HEK293 (cell line): ENCODE data around the gene HINT2.

ENCODE experiments used
- CTCF ChIA-PET: fragments of 350-600 bp; formaldehyde crosslinking; extraction: SDS; loops from one replicate; lab custom pipeline; 2021; ENCODE audit warnings: antibody characterized with exemption; lab: Yijun Ruan, JAX
- POLR2A ChIA-PET: fragments of 300-600 bp; formaldehyde crosslinking; extraction: SDS; loops from one replicate; lab custom pipeline; 2020; ENCODE audit warnings: antibody characterized with exemption, inconsistent platforms; lab: Yijun Ruan, JAX
- H3K27ac ChIP-seq: fragments of 200-500 bp; sonication (Bioruptor generic); 2 replicates; pipeline ENCODE4 v1.5.1; 2014; ENCODE audit warnings: low read depth, low read length, control low read depth, inconsistent platforms; ENCODE audit errors: extremely low read depth
- H3K36me3 ChIP-seq, 2 experiments: fragments of 200-500 bp in 1 of 2; sonication (Bioruptor generic) in 1 of 2; 1 replicate in 1 of 2; 2 replicates in 1 of 2; pipeline ENCODE4 v1.5.1; 2014 to 2017; ENCODE audit warnings: inconsistent platforms in 2 of 2, low read length in 2 of 2; ENCODE audit not compliant: control insufficient read depth in 2 of 2, insufficient read depth in 1 of 2
- H3K4me1 ChIP-seq: fragments of 200-500 bp; sonication (Bioruptor generic); 2 replicates; pipeline ENCODE4 v1.5.1; 2014; ENCODE audit warnings: mild to moderate bottlenecking, low read length, inconsistent platforms; ENCODE audit not compliant: control insufficient read depth, insufficient read depth
- H3K4me3 ChIP-seq: 2 replicates; pipeline ENCODE4 v1.5.1; 2011; ENCODE audit warnings: low read depth, mild to moderate bottlenecking, control low read depth, low read length, moderate library complexity
- H3K9me3 ChIP-seq: fragments of 200-500 bp; sonication (Bioruptor generic); 2 replicates; pipeline ENCODE4 v1.5.1; 2014; ENCODE audit warnings: low read depth, low read length, inconsistent platforms; ENCODE audit not compliant: control insufficient read depth, insufficient read depth
- IKZF3 ChIP-seq: fragments of 450-650 bp; IDR thresholded peaks from 2 replicates; pipeline ENCODE4 v1.5.0; 2018; ENCODE audit warnings: missing biosample characterization, mild to moderate bottlenecking, missing genetic modification characterization, moderate library complexity
- INSM2 ChIP-seq: fragments of 450-650 bp; formaldehyde crosslinking; IDR thresholded peaks from 2 replicates; pipeline ENCODE4 v1.5.1; 2016; ENCODE audit warnings: missing biosample characterization, missing genetic modification characterization
- KLF7 ChIP-seq: fragments of 450-650 bp; formaldehyde crosslinking; IDR thresholded peaks from 2 replicates; pipeline ENCODE4 v1.5.1; 2016; ENCODE audit warnings: missing biosample characterization, missing genetic modification characterization, borderline replicate concordance
- PRDM10 ChIP-seq: fragments of 450-650 bp; formaldehyde crosslinking; IDR thresholded peaks from 2 replicates; pipeline ENCODE4 v1.5.1; 2016; ENCODE audit warnings: missing biosample characterization, missing genetic modification characterization
- REST ChIP-seq: fragments of 450-650 bp; formaldehyde crosslinking; IDR thresholded peaks from 2 replicates; pipeline ENCODE4 v1.5.1; 2016; ENCODE audit warnings: missing biosample characterization, missing genetic modification characterization
- SCRT1 ChIP-seq: fragments of 450-650 bp; formaldehyde crosslinking; IDR thresholded peaks from 2 replicates; pipeline ENCODE4 v1.5.1; 2016; ENCODE audit warnings: missing biosample characterization, missing genetic modification characterization, borderline replicate concordance
- SCRT2 ChIP-seq: fragments of 450-650 bp; formaldehyde crosslinking; IDR thresholded peaks from 2 replicates; pipeline ENCODE4 v1.5.1; 2016; ENCODE audit warnings: missing biosample characterization, missing genetic modification characterization
- SP7 ChIP-seq: fragments of 450-650 bp; formaldehyde crosslinking; IDR thresholded peaks from 2 replicates; pipeline ENCODE4 v1.5.1; 2016; ENCODE audit warnings: missing biosample characterization, missing genetic modification characterization
- ZBTB17 ChIP-seq: fragments of 450-650 bp; formaldehyde crosslinking; IDR thresholded peaks from 2 replicates; pipeline ENCODE4 v1.5.1; 2016; ENCODE audit warnings: missing biosample characterization, missing genetic modification characterization
- ZBTB48 ChIP-seq: fragments of 450-650 bp; formaldehyde crosslinking; IDR thresholded peaks from 2 replicates; pipeline ENCODE4 v1.5.1; 2016; ENCODE audit warnings: missing biosample characterization, missing genetic modification characterization
- ZBTB8A ChIP-seq: fragments of 450-650 bp; formaldehyde crosslinking; IDR thresholded peaks from 2 replicates; pipeline ENCODE4 v1.5.1; 2016; ENCODE audit warnings: missing biosample characterization, missing genetic modification characterization
- ZNF157 ChIP-seq: fragments of 450-650 bp; formaldehyde crosslinking; IDR thresholded peaks from 2 replicates; pipeline ENCODE4 v1.5.1; 2016; ENCODE audit warnings: missing biosample characterization, missing genetic modification characterization
- ZNF23 ChIP-seq: fragments of 450-650 bp; formaldehyde crosslinking; IDR thresholded peaks from 2 replicates; pipeline ENCODE4 v1.5.1; 2016; ENCODE audit warnings: missing biosample characterization, missing genetic modification characterization, borderline replicate concordance
- ZNF302 ChIP-seq: fragments of 450-650 bp; formaldehyde crosslinking; IDR thresholded peaks from 2 replicates; pipeline ENCODE4 v1.5.1; 2016; ENCODE audit warnings: missing biosample characterization, missing genetic modification characterization, low read depth
- ZNF335 ChIP-seq: fragments of 450-650 bp; formaldehyde crosslinking; conservative IDR thresholded peaks from 2 replicates; pipeline ENCODE4 v1.5.1; 2016; ENCODE audit warnings: missing biosample characterization, missing genetic modification characterization
- ZNF341 ChIP-seq: fragments of 450-650 bp; formaldehyde crosslinking; IDR thresholded peaks from 2 replicates; pipeline ENCODE4; 2016; ENCODE audit warnings: low read depth, missing biosample characterization, missing genetic modification characterization
- ZNF354C ChIP-seq: fragments of 450-650 bp; formaldehyde crosslinking; IDR thresholded peaks from 2 replicates; pipeline ENCODE4 v1.5.1; 2016; ENCODE audit warnings: missing biosample characterization, missing genetic modification characterization, low read depth, borderline replicate concordance
- ZNF473 ChIP-seq: fragments of 450-650 bp; formaldehyde crosslinking; IDR thresholded peaks from 2 replicates; pipeline ENCODE4 v1.5.1; 2017; ENCODE audit warnings: missing biosample characterization, missing genetic modification characterization
- ZNF529 ChIP-seq: fragments of 450-650 bp; formaldehyde crosslinking; IDR thresholded peaks from 2 replicates; pipeline ENCODE4 v1.5.1; 2017; ENCODE audit warnings: missing genetic modification characterization, missing biosample characterization; ENCODE audit not compliant: insufficient replicate concordance
- ZNF548 ChIP-seq: fragments of 450-650 bp; formaldehyde crosslinking; IDR thresholded peaks from 2 replicates; pipeline ENCODE4 v1.5.1; 2016; ENCODE audit warnings: missing biosample characterization, missing genetic modification characterization
- ZNF549 ChIP-seq: fragments of 450-650 bp; IDR thresholded peaks from 2 replicates; pipeline ENCODE4 v1.5.1; 2018; ENCODE audit warnings: missing biosample characterization, missing genetic modification characterization, mild to moderate bottlenecking, inconsistent platforms, moderate library complexity
- ZNF580 ChIP-seq: fragments of 450-650 bp; formaldehyde crosslinking; IDR thresholded peaks from 2 replicates; pipeline ENCODE4 v1.5.1; 2016; ENCODE audit warnings: missing biosample characterization, missing genetic modification characterization
- ZNF707 ChIP-seq: fragments of 450-650 bp; formaldehyde crosslinking; IDR thresholded peaks from 2 replicates; pipeline ENCODE4 v1.5.1; 2016; ENCODE audit warnings: missing biosample characterization, missing genetic modification characterization
- ZNF76 ChIP-seq: fragments of 450-650 bp; formaldehyde crosslinking; IDR thresholded peaks from 2 replicates; pipeline ENCODE4; 2016; ENCODE audit warnings: low read depth, missing biosample characterization, missing genetic modification characterization, borderline replicate concordance
- ZSCAN30 ChIP-seq: fragments of 450-650 bp; IDR thresholded peaks from 2 replicates; pipeline ENCODE4 v1.5.1; 2018; ENCODE audit warnings: missing biosample characterization, mild to moderate bottlenecking, missing genetic modification characterization, moderate library complexity
- ZXDB ChIP-seq: fragments of 450-650 bp; formaldehyde crosslinking; IDR thresholded peaks from 2 replicates; pipeline ENCODE4 v1.5.1; 2016; ENCODE audit warnings: missing biosample characterization, missing genetic modification characterization

Gene HINT2

GRCh38 chr9:35781066-35781465 is 33.8 kb downstream of the HINT2 start (continued):
- no peak for TF ChIP-seq PRDM10 (tag by site-specific recombination)
- TF ChIP-seq ZBTB48 (tag by site-specific recombination), result no peak
- no peak for TF ChIP-seq SCRT1 (tag by site-specific recombination)
- no peak for TF ChIP-seq ZSCAN30
- no peak for TF ChIP-seq ZNF580 (tag by site-specific recombination)
- no peak for TF ChIP-seq INSM2 (tag by site-specific recombination)
- TF ChIP-seq ZBTB17, result no peak
- no peak for TF ChIP-seq ZNF302
- TF ChIP-seq ZNF335, result no peak
- no peak for TF ChIP-seq ZNF529 (tag by site-specific recombination)
- TF ChIP-seq ZNF548 (tag by site-specific recombination), result no peak
- no peak for TF ChIP-seq ZNF549
- no peak for TF ChIP-seq ZNF707 (tag by site-specific recombination)

GRCh38 chr9:35778496-35778895 is 36.3 kb downstream of the HINT2 start:
- CTCF ChIA-PET, result interaction anchor here (0.8 to 6.3 kb wide), 3 partner anchors 10 to 230 kb away, joined by 3 to 65 read pairs (median 4); no protein-coding TSS in a partner anchor
- TF ChIP-seq ZNF473 (tag by site-specific recombination) (no peak), ZNF341 (tag by site-specific recombination) (peak; percentile 75)
- TF ChIP-seq, all 188 proteins: peak for 1
- H3K27ac ChIP-seq, result no peak overlapping the region
- POLR2A ChIA-PET, result no interaction called here
- H3K4me3 ChIP-seq, result no peak overlapping the region
- peaks cover 2% of the 10 kb centered on the region; the same call in 1 of the 2 replicates for H3K4me1 ChIP-seq
- no peaks in the 10 kb centered on the region for H3K9me3 ChIP-seq
- H3K36me3 ChIP-seq, result peaks cover 3 to 10% of the 10 kb centered on the region in 2 experiments; a peak in 2 of 3 replicates

- Histone ChIP-seq H3K4me1 (peaks cover 12% of the 10 kb centered on the region), H3K36me3 (peaks cover 0 to 6% of the 10 kb centered on the region in 2 experiments; a peak in 1 of 3 replicates), H3K4me3 (no peak overlapping the region), H3K27ac (no peak overlapping the region), H3K9me3 (no peaks in the 10 kb centered on the region)
- ChIA-PET CTCF (interaction anchor here (0.6 to 6.3 kb wide), 8 partner anchors 13 to 1107 kb away, joined by 3 to 65 read pairs (median 4); no protein-coding TSS in a partner anchor), POLR2A (no interaction called here)
- TF ChIP-seq IKZF3 (tag by site-specific recombination) (0 out of 2 replicates have a peak, but pooled peaks have one; percentile 22), REST (tag by site-specific recombination) (no peak), KLF7 (tag by site-specific recombination) (no peak), SP7 (tag by site-specific recombination) (peak; percentile 75), ZBTB8A (tag by site-specific recombination) (peak; percentile 46; the same call in 1 of the 2 replicates), ZNF23 (tag by site-specific recombination) (no peak), ZNF354C (tag by site-specific recombination) (no peak), ZNF157 (tag by site-specific recombination) (no peak), ZXDB (tag by site-specific recombination) (0 out of 2 replicates have a peak, but pooled peaks have one; percentile 15), ZNF76 (tag by site-specific recombination) (no peak), SCRT2 (tag by site-specific recombination) (peak; percentile 15; the same call in 1 of the 2 replicates)
Observed at GRCh38 chr9:35776018-35776417, 38.8 kb downstream of the HINT2 start.
